K562 (cell line): ENCODE results near the gene ARHGEF33. TPM values are rescaled to one million over a fixed set of nuclear protein-coding genes. Genes with fewer than 3 reads are reported as not detected.
A peak's percentile ranks its signal among the peaks of the same experiment; 100 is the strongest.

Source experiments
- ATAC-seq: fragments of 200-7000 bp; cut with Tn5 transposase; 3 replicates; pipeline ENCODE4 v1.9.1; 2020; ENCODE audit warnings: moderate library complexity
- BruUV-seq: library from RNA; stranded (reverse); fragments of 400-500 nt; replicated peaks from 2 replicates; lab custom pipeline; 2021; lab: Mats Ljungman, UMichigan
- CTCF ChIA-PET: fragments of 300-600 bp; formaldehyde crosslinking; extraction: SDS; loops from one replicate; lab custom pipeline; 2021; ENCODE audit warnings: low intra/inter-chr PET ratio; lab: Yijun Ruan, JAX
- POLR2A ChIA-PET: fragments of 300-600, 350-650 bp; sonication (Branson Sonifier 250); formaldehyde crosslinking; extraction: SDS; loops from one replicate; lab custom pipeline; 2021; ENCODE audit warnings: antibody characterized with exemption, inconsistent platforms; lab: Yijun Ruan, JAX
- DNase-seq, 4 experiments: peaks; one replicate each; pipeline versions ENCODE4 v3.0.0 to v3.0.0-alpha.2; 2011 to 2018; ENCODE audit warnings: low spot score in 3 of 4, mixed read lengths in 3 of 4; ENCODE audit errors: extremely low read depth in 1 of 4
- FAIRE-seq: peaks from 2 replicates; lab custom pipeline; 2011; peaks lifted over from hg19 to GRCh38; lab: Jason Lieb, UNC
- H2AFZ ChIP-seq: 2 replicates; pipeline ENCODE4 v1.6.0; 2011; ENCODE audit warnings: low read depth, low read length, control low read depth, inconsistent platforms
- H3K27ac ChIP-seq: fragments of 200-600 bp; 3 replicates; pipeline ENCODE4 v1.8.0; 2011; ENCODE audit warnings: low read depth, mild to moderate bottlenecking, control low read depth, inconsistent platforms, low read length, moderate library complexity, mixed read lengths; ENCODE audit errors: extremely low read depth
- H3K27me3 ChIP-seq, 2 experiments: fragments of 300-600 bp in 1 of 2; 2 replicates in 1 of 2; 3 replicates in 1 of 2; pipeline versions ENCODE4 v1.6.0 to v1.8.0; 2011; ENCODE audit warnings: inconsistent platforms in 2 of 2, low read length in 2 of 2, mild to moderate bottlenecking in 1 of 2, mixed read lengths in 1 of 2, moderate library complexity in 1 of 2; ENCODE audit not compliant: control insufficient read depth in 2 of 2, insufficient read depth in 2 of 2
- H3K36me3 ChIP-seq: fragments of 300-600 bp; 3 replicates; pipeline ENCODE4 v1.8.0; 2011; ENCODE audit warnings: mild to moderate bottlenecking, low read length, inconsistent platforms; ENCODE audit not compliant: control insufficient read depth, insufficient read depth
- H3K4me1 ChIP-seq, 2 experiments: fragments of 200-600 bp in 1 of 2; replicated peaks in 1 of 2; 2 replicates in 1 of 2; 3 replicates in 1 of 2; pipeline versions ENCODE4 v1.5.1 to v1.8.0; 2011; ENCODE audit warnings: inconsistent platforms in 2 of 2, low read length in 2 of 2, mild to moderate bottlenecking in 1 of 2, mixed read lengths in 1 of 2, moderate library complexity in 1 of 2; ENCODE audit not compliant: control insufficient read depth in 2 of 2, insufficient read depth in 2 of 2
- H3K4me2 ChIP-seq: 2 replicates; pipeline ENCODE4 v1.6.1; 2011; ENCODE audit warnings: low read length, control low read depth, inconsistent platforms, mixed read lengths; ENCODE audit not compliant: insufficient read depth
- H3K4me3 ChIP-seq: fragments of 200-600 bp; sonication (generic), shearing (Covaris generic); 2 replicates; pipeline ENCODE4 v1.5.1; 2016; ENCODE audit warnings: control low read depth, inconsistent platforms
- H3K79me2 ChIP-seq: fragments of 200-600 bp; 3 replicates; pipeline ENCODE4 v1.8.0; 2011; ENCODE audit warnings: low read length, inconsistent platforms; ENCODE audit not compliant: control insufficient read depth, insufficient read depth
- H3K9ac ChIP-seq, 2 experiments: 2 replicates each; pipeline versions ENCODE4 v1.6.0 to v1.6.1; 2011; ENCODE audit warnings: low read depth in 2 of 2, low read length in 2 of 2, control low read depth in 1 of 2, inconsistent platforms in 1 of 2, mild to moderate bottlenecking in 1 of 2, mixed read lengths in 1 of 2; ENCODE audit not compliant: insufficient read depth in 1 of 2
- H3K9me1 ChIP-seq: one replicate; pipeline ENCODE4 v1.6.0; 2011; ENCODE audit warnings: inconsistent platforms, mild to moderate bottlenecking, low read length, moderate library complexity; ENCODE audit not compliant: control insufficient read depth, insufficient read depth
- H3K9me3 ChIP-seq: replicated peaks from 2 replicates; pipeline ENCODE4 v1.5.1; 2011; ENCODE audit warnings: low read depth, low read length, inconsistent platforms; ENCODE audit not compliant: control insufficient read depth, insufficient read depth
- H4K20me1 ChIP-seq: replicated peaks from 2 replicates; pipeline ENCODE4 v1.6.1; 2011; ENCODE audit warnings: low read length, inconsistent platforms, mixed read lengths; ENCODE audit not compliant: control insufficient read depth, insufficient read depth
- ARHGAP35 ChIP-seq: fragments of 450-650 bp; IDR thresholded peaks from 2 replicates; pipeline ENCODE4 v1.6.1; 2018; ENCODE audit not compliant: partially characterized antibody
- ERF ChIP-seq: fragments of 450-650 bp; formaldehyde crosslinking; IDR thresholded peaks from 2 replicates; pipeline ENCODE4 v1.4.0; 2020; ENCODE audit warnings: mild to moderate bottlenecking, mixed read lengths
- GABPB2 ChIP-seq: fragments of 250-450 bp; sonication (Bioruptor Pico); conservative IDR thresholded peaks from 2 replicates; pipeline ENCODE4 v1.5.1; 2021; ENCODE audit warnings: mild to moderate bottlenecking
- GATAD2A ChIP-seq: fragments of 450-650 bp; IDR thresholded peaks from 2 replicates; pipeline ENCODE4 v1.6.1; 2017
- NFIC ChIP-seq: fragments of 450-650 bp; IDR thresholded peaks from 2 replicates; pipeline ENCODE4 v1.6.1; 2017; ENCODE audit warnings: mild to moderate bottlenecking, inconsistent platforms
- SAFB ChIP-seq: fragments of 200-400 bp; formaldehyde crosslinking; IDR thresholded peaks from 2 replicates; pipeline ENCODE4 v1.6.1; 2017; ENCODE audit warnings: low read depth, low read length, borderline replicate concordance
- SMARCC2 ChIP-seq: fragments of 450-650 bp; IDR thresholded peaks from 2 replicates; pipeline ENCODE4 v1.6.1; 2017; ENCODE audit warnings: antibody characterized with exemption, moderate library complexity, mild to moderate bottlenecking, low read depth
- SRSF9 ChIP-seq: fragments of 200-400 bp; formaldehyde crosslinking; IDR thresholded peaks from 2 replicates; pipeline ENCODE4 v1.6.1; 2017; ENCODE audit warnings: low read depth, low read length, borderline replicate concordance
- TRIM24 ChIP-seq, 2 experiments: fragments of 450-650 bp; IDR thresholded peaks; 2 replicates each; pipeline ENCODE4 v1.6.1; 2016
- ZNF280A ChIP-seq: fragments of 450-650 bp; IDR thresholded peaks from 2 replicates; pipeline ENCODE4 v1.6.1; 2018; ENCODE audit warnings: mild to moderate bottlenecking, low read depth; ENCODE audit not compliant: partially characterized antibody
- ZNF408 ChIP-seq: fragments of 250-450 bp; sonication (Bioruptor Pico); IDR thresholded peaks from 2 replicates; pipeline ENCODE4 v1.4.0; 2020; ENCODE audit warnings: low read depth, mild to moderate bottlenecking, moderate library complexity
- ZNF57 ChIP-seq: fragments of 450-650 bp; formaldehyde crosslinking; IDR thresholded peaks from 2 replicates; pipeline ENCODE4 v1.4.0; 2020; ENCODE audit warnings: mild to moderate bottlenecking, moderate library complexity
- ZNF639 ChIP-seq, 2 experiments: fragments of 200-800 bp in 1 of 2; sonication (Bioruptor generic) in 1 of 2; sonication (generic) in 1 of 2; formaldehyde crosslinking in 1 of 2; IDR thresholded peaks in 1 of 2; conservative IDR thresholded peaks in 1 of 2; 2 replicates each; pipeline versions ENCODE4 v1.5.0 to v1.6.1; 2016 to 2020; ENCODE audit warnings: missing compliant biosample characterization in 1 of 2, missing genetic modification characterization in 1 of 2, missing genetic modification reagents in 1 of 2
- WGBS: fragments of 100-300 bp; shearing (Covaris generic); methylation state at CpG from one replicate; pipeline ENCODE4 v1.1.6; 2016; ENCODE audit warnings: low coverage, mixed read lengths; ENCODE audit not compliant: insufficient coverage; ENCODE audit errors: missing lambda C conversion rate; 5-methylcytosine and 5-hydroxymethylcytosine counted together
- in situ Hi-C: fragments of 300-500 bp; cut with MboI; formaldehyde crosslinking; loops from 4 replicates; pipeline ENCODE4 v1.15.0; 2018; ENCODE audit warnings: inconsistent platforms, mixed read lengths
- intact Hi-C: fragments of 100-400 bp; cut with micrococcal nuclease; formaldehyde crosslinking; loops from 2 replicates; pipeline ENCODE4 v1.14.2; 2022
- polyA plus RNA-seq, 8 experiments: library from polyadenylated mRNA; depleted of rRNA in 4 of 8; stranded (reverse) in 5 of 8; unstranded in 3 of 8; fragments of >200 nt; fragmentation: Nextera tagmentation in 2 of 8; fragmentation: Illumina TruSeq in 1 of 8; extraction: Ambion mirVana in 2 of 8; extraction: Trizol in 1 of 8; gene quantifications; 2 replicates each; pipeline versions ENCODE4 v1.2.1 to v1.2.3, GENCODE V29; 2011 to 2014; ENCODE audit warnings: inconsistent platforms in 1 of 8, missing spikeins in 1 of 8
- total RNA-seq, 7 experiments: library from RNA; depleted of rRNA in 6 of 7; stranded (reverse); fragments of >200 nt in 6 of 7; fragmentation: Illumina TruSeq in 2 of 7; extraction: Trizol in 2 of 7; gene quantifications; 2 replicates each; pipeline versions ENCODE4 v1.2.1 to v1.2.3, GENCODE V29; 2011 to 2021; ENCODE audit warnings: low replicate concordance in 1 of 7

ARHGEF33 gene
- total and polyA plus RNA-seq, 9 of the 15 experiments (the other 6 are each of a cell fraction or from before 2014, with no cell fraction given) = 0.01 to 0.08 (median 0.03) TPM; not detected in 5

GRCh38 chr2:38960609-38961320 lies 71.1 kb downstream of the ARHGEF33 start:
- WGBS = 43% methylated on average over 18 of the region's 34 CpGs
- no peaks in the 10 kb centered on the region for H3K9me1 ChIP-seq
- no peak overlapping the region for H3K4me3 ChIP-seq
- DNase-seq = no peak
- peaks cover 14 to 28% of the 10 kb centered on the region in 2 experiments for H3K27me3 ChIP-seq
- ChIA-PET CTCF (no interaction called here), POLR2A (interaction anchor here (0.7 to 1.4 kb wide), 3 partner anchors 13 to 286 kb away, joined by 3 to 5 read pairs (median 5); no protein-coding TSS in a partner anchor)
- H3K9ac ChIP-seq = no peak overlapping the region
- H3K79me2 ChIP-seq = no peaks in the 10 kb centered on the region
- TF ChIP-seq SRSF9 (no peak), SAFB (no peak), ERF (no peak), ZNF408 (CRISPR knock-in tag) (no peak), TRIM24 (IDR thresholded peaks at IDR 0.05) (no peak), GATAD2A (no peak), ZNF280A (no peak), ARHGAP35 (no peak), SMARCC2 (no peak), GABPB2 (no peak), NFIC (no peak), ZNF639 (CRISPR knock-in tag; conservative IDR thresholded peaks at IDR 0.05 in 1 of 2, IDR thresholded peaks at IDR 0.05 in 1 of 2) (no peak), ZNF57 (CRISPR knock-in tag) (no peak)
- peak; percentile 6 for FAIRE-seq
- no peaks in the 10 kb centered on the region for H3K9me3 ChIP-seq
- no peak overlapping the region for H2AFZ ChIP-seq
- BruUV-seq = no TSS peak
- H3K27ac ChIP-seq = no peak overlapping the region
- H3K4me2 ChIP-seq = no peak overlapping the region
- in situ Hi-C loops (no loop called here), intact Hi-C loops (no loop called here)
- no peak for ATAC-seq
- H4K20me1 ChIP-seq = no peaks in the 10 kb centered on the region
- H3K36me3 ChIP-seq = no peaks in the 10 kb centered on the region
- peaks cover 0 to 8% of the 10 kb centered on the region in 2 experiments; a peak in 2 of 5 replicates for H3K4me1 ChIP-seq
